PC-3 (cell line): ENCODE measurements around the gene PRKAR1A.

Experiments used
- CTCF ChIP-seq: fragments of 300-600 bp; sonication (generic); conservative IDR thresholded peaks from 2 replicates; pipeline ENCODE4 v1.5.1; 2017; ENCODE audit warnings: antibody characterized with exemption, low read depth, mild to moderate bottlenecking, low read length
- EZH2 ChIP-seq: fragments of 300-600 bp; sonication (generic); IDR thresholded peaks from one replicate; pipeline ENCODE4 v1.6.1; 2017; ENCODE audit warnings: antibody characterized with exemption, mild to moderate bottlenecking, low read length; ENCODE audit not compliant: unreplicated experiment
- EZH2phosphoT487 ChIP-seq: fragments of 300-600 bp; sonication (generic); IDR thresholded peaks from 2 replicates; pipeline ENCODE4 v1.6.1; 2018; ENCODE audit warnings: mild to moderate bottlenecking, antibody characterized with exemption, low read length, borderline replicate concordance

GRCh38 chr17:68594552-68594951 is 82.3 kb downstream of the PRKAR1A start:
- TF ChIP-seq CTCF (no peak), EZH2phosphoT487 (no peak), EZH2 (no peak)
